B cell (primary cell): ENCODE results near the gene RNASET2. TPM values are rescaled to one million over a fixed set of nuclear protein-coding genes. Genes with fewer than 3 reads are reported as not detected.

Experiments used
- ATAC-seq: fragments of 200-7000 bp; cut with Tn5 transposase; one replicate; pipeline ENCODE4 v1.10.0; 2021; ENCODE audit warnings: low read depth, mild to moderate bottlenecking, moderate number of reproducible peaks, moderate library complexity
- CTCF ChIA-PET: fragments of 350-600 bp; sonication (Branson Sonifier 250); formaldehyde crosslinking; loops from one replicate; lab custom pipeline; 2021; ENCODE audit warnings: antibody characterized with exemption, inconsistent platforms; lab: Charles Lee
- POLR2A ChIA-PET: fragments of 350-600 bp; sonication (Branson Sonifier 250); formaldehyde crosslinking; loops from one replicate; lab custom pipeline; 2021; ENCODE audit warnings: antibody characterized with exemption; lab: Charles Lee
- DNase-seq: peaks from one replicate; pipeline ENCODE4 v3.0.0; 2013
- H2AFZ ChIP-seq: 2 replicates; pipeline ENCODE4 v1.6.1; 2012; ENCODE audit warnings: mild to moderate bottlenecking, low read depth, low read length; ENCODE audit not compliant: insufficient read depth, poor library complexity, severe bottlenecking
- H3K27ac ChIP-seq, 2 donors: 1 replicate in 1 of 2; 2 replicates in 1 of 2; pipeline ENCODE4 v1.5.1; 2012 to 2013; ENCODE audit warnings: low read length in 2 of 2, mild to moderate bottlenecking in 2 of 2, moderate library complexity in 1 of 2
- H3K27me3 ChIP-seq, 4 experiments: fragments of 200-600 bp in 1 of 4; sonication (generic) in 1 of 4; replicated peaks in 1 of 4; 1 replicate in 2 of 4; 2 replicates in 2 of 4; pipeline versions ENCODE4 v1.6.1 to v1.7.0; 2013 to 2016; ENCODE audit warnings: low read length in 3 of 4, mild to moderate bottlenecking in 2 of 4, mixed read lengths in 1 of 4, moderate library complexity in 1 of 4; ENCODE audit not compliant: insufficient read depth in 4 of 4, control insufficient read depth in 3 of 4; ENCODE audit errors: control extremely low read depth in 1 of 4
- H3K36me3 ChIP-seq, 2 experiments: replicated peaks in 1 of 2; 1 replicate in 1 of 2; 2 replicates in 1 of 2; pipeline versions ENCODE4 v1.6.1 to v1.7.1; 2013; ENCODE audit warnings: low read length in 1 of 2; ENCODE audit not compliant: insufficient read depth in 2 of 2, control insufficient read depth in 1 of 2; ENCODE audit errors: control extremely low read depth in 1 of 2, extremely low read depth in 1 of 2
- H3K4me1 ChIP-seq, 2 donors: fragments of 200-600 bp in 1 of 2; sonication (generic) in 1 of 2; 1 replicate in 1 of 2; 2 replicates in 1 of 2; pipeline versions ENCODE4 v1.5.1 to v1.6.1; 2013 to 2017; ENCODE audit warnings: low read length in 2 of 2; ENCODE audit not compliant: control insufficient read depth in 2 of 2, insufficient read depth in 2 of 2
- H3K4me2 ChIP-seq: replicated peaks from 2 replicates; pipeline ENCODE3; 2012; ENCODE audit warnings: mild to moderate bottlenecking, low read depth, low read length; ENCODE audit not compliant: poor library complexity, severe bottlenecking
- H3K4me3 ChIP-seq, 5 experiments: fragments of 200-600 bp in 1 of 5; sonication (generic) in 1 of 5; 1 replicate in 3 of 5; 2 replicates in 2 of 5; pipeline versions ENCODE4 v1.5.1 to v1.7.0; 2011 to 2016; ENCODE audit warnings: low read length in 4 of 5, mild to moderate bottlenecking in 4 of 5, low read depth in 2 of 5, control low read depth in 1 of 5, moderate library complexity in 1 of 5; ENCODE audit not compliant: insufficient read depth in 1 of 5; ENCODE audit errors: control extremely low read depth in 1 of 5, extremely low read depth in 1 of 5
- H3K79me2 ChIP-seq: fragments of 200-600 bp; sonication (generic); one replicate; pipeline ENCODE4 v1.6.0; 2016; ENCODE audit warnings: low read length; ENCODE audit not compliant: control insufficient read depth, insufficient read depth
- H3K9ac ChIP-seq: fragments of 200-600 bp; sonication (generic); 2 replicates; pipeline ENCODE4 v1.6.1; 2017; ENCODE audit warnings: mild to moderate bottlenecking, low read length, moderate library complexity
- H3K9me3 ChIP-seq, 3 donors: one replicate each; pipeline versions ENCODE4 v1.6.1 to v1.7.1; 2013; ENCODE audit warnings: low read length in 2 of 3; ENCODE audit not compliant: control insufficient read depth in 2 of 3, insufficient read depth in 1 of 3; ENCODE audit errors: control extremely low read depth in 1 of 3
- H4K20me1 ChIP-seq: 2 replicates; pipeline ENCODE4 v1.6.0; 2012; ENCODE audit warnings: mild to moderate bottlenecking, low read length; ENCODE audit not compliant: insufficient read depth, control insufficient read depth, poor library complexity, severe bottlenecking
- H3K27ac Mint-ChIP-seq: one replicate; pipeline ENCODE4 v1.8.0; 2021; ENCODE audit warnings: mixed read lengths
- H3K27me3 Mint-ChIP-seq: one replicate; pipeline ENCODE4 v1.8.0; 2021; ENCODE audit warnings: mixed read lengths
- H3K4me1 Mint-ChIP-seq: one replicate; pipeline ENCODE4 v1.8.0; 2021; ENCODE audit warnings: mixed read lengths
- H3K4me3 Mint-ChIP-seq: one replicate; pipeline ENCODE4 v1.8.0; 2021; ENCODE audit warnings: mixed read lengths
- H3K9me3 Mint-ChIP-seq: one replicate; pipeline ENCODE4 v1.8.0; 2022; ENCODE audit warnings: mixed read lengths; ENCODE audit not compliant: insufficient read depth
- EZH2 ChIP-seq: IDR thresholded peaks from 2 replicates; pipeline ENCODE4 v1.6.1; 2012; ENCODE audit warnings: borderline replicate concordance, low read depth, mild to moderate bottlenecking, moderate library complexity, low read length; ENCODE audit not compliant: insufficient read depth, poor library complexity, severe bottlenecking
- WGBS: methylation state at CpG from one replicate; pipeline ENCODE4 v1.1.5; 2013; ENCODE audit warnings: missing lambda C conversion rate; ENCODE audit not compliant: insufficient coverage; 5-methylcytosine and 5-hydroxymethylcytosine counted together
- intact Hi-C: fragments of 100-400 bp; cut with micrococcal nuclease; formaldehyde crosslinking; loops from one replicate; pipeline ENCODE4 v1.10.0; 2022
- polyA plus RNA-seq: library from polyadenylated mRNA; depleted of rRNA; stranded (reverse); fragments of >200 nt; gene quantifications from 2 replicates; pipeline ENCODE4 v1.2.3, GENCODE V29; 2012
- total RNA-seq, 2 donors: library from RNA; stranded (reverse); fragments of 120-200 nt in 1 of 2; gene quantifications; 1 replicate in 1 of 2; 2 replicates in 1 of 2; pipeline versions ENCODE4 v1.2.3 to v1.2.4, GENCODE V29; 2013 to 2022
- TF ChIP-seq, protein P1 (sequence below): fragments of 200-600 bp; IDR thresholded peaks from one replicate; pipeline ENCODE4 v1.8.0; 2022; ENCODE audit warnings: antibody characterized with exemption, mild to moderate bottlenecking

Gene RNASET2
- total and polyA plus RNA-seq, 2 donors (not counting 1 experiment from before 2014, with no cell fraction given) = 293 to 330 TPM

DNA sequence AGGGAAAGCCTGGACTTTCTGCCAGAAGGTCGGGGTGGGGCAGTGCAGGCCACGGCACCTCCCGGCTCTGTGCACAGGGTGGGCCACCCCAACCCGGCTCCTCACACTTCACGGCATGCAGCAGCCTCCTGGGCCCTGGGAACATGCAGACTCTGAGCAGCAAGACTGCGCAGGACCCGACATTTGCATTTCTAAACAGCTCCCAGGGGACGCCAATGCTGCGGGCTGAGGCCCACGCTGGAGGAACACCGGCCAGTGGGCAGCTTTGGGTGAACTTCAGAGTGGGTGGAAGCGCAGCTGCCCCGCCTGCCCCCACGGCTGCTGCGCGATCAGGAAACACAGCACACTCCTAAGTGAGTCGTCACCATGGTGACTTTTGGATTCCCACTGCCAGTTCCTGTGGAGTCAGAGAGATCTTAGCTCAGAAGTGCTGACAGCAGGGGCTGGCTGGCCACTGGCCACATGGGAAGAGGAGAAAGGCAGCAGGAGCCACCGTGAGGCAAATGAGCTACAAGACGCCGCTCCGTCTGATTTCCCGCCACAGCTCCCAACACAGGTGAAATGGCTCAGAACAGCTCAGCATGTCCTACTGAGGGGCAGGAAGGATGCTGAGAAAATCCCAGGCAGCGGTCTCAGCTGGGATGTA, 52.1 kb downstream of the RNASET2 start:
- peak; percentile 63 for ATAC-seq
- WGBS = 77% methylated on average over 23 of the region's 23 CpGs
- Mint-ChIP-seq H3K27ac (no peak overlapping the region), H3K4me1 (peaks cover 41% of the 10 kb centered on the region), H3K27me3 (no peaks in the 10 kb centered on the region), H3K4me3 (peak overlapping the region; percentile 35), H3K9me3 (no peaks in the 10 kb centered on the region)
- no peak overlapping the region for H3K9ac ChIP-seq
- peaks cover 11% of the 10 kb centered on the region for H3K79me2 ChIP-seq
- H2AFZ ChIP-seq = no peak overlapping the region
- H4K20me1 ChIP-seq = no peaks in the 10 kb centered on the region
- peak overlapping the region in 2 of 5 experiments; percentile 5 to 31 for H3K4me3 ChIP-seq
- no peaks in the 10 kb centered on the region for H3K36me3 ChIP-seq
- ChIA-PET POLR2A (interaction anchor here (0.6 kb wide), 1 partner anchor 45 kb away, joined by 4 read pairs; no protein-coding TSS in a partner anchor), CTCF (interaction anchor here (0.7 to 1.0 kb wide), 2 partner anchors 85 to 238 kb away, joined by 3 to 5 read pairs; no protein-coding TSS in a partner anchor)
- H3K4me2 ChIP-seq = peak overlapping the region; percentile 51
- H3K9me3 ChIP-seq = peaks cover 0 to 20% (median 0%) of the 10 kb centered on the region in 3 donors
- intact Hi-C loops = no loop called here
- DNase-seq = peak; percentile 20
- no peak for TF ChIP-seq EZH2
- TF ChIP-seq, protein P1, sequence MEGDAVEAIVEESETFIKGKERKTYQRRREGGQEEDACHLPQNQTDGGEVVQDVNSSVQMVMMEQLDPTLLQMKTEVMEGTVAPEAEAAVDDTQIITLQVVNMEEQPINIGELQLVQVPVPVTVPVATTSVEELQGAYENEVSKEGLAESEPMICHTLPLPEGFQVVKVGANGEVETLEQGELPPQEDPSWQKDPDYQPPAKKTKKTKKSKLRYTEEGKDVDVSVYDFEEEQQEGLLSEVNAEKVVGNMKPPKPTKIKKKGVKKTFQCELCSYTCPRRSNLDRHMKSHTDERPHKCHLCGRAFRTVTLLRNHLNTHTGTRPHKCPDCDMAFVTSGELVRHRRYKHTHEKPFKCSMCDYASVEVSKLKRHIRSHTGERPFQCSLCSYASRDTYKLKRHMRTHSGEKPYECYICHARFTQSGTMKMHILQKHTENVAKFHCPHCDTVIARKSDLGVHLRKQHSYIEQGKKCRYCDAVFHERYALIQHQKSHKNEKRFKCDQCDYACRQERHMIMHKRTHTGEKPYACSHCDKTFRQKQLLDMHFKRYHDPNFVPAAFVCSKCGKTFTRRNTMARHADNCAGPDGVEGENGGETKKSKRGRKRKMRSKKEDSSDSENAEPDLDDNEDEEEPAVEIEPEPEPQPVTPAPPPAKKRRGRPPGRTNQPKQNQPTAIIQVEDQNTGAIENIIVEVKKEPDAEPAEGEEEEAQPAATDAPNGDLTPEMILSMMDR = no peak
- peaks cover 26 to 28% of the 10 kb centered on the region in 2 donors for H3K4me1 ChIP-seq
- no peak overlapping the region for H3K27ac ChIP-seq
- no peaks in the 10 kb centered on the region for H3K27me3 ChIP-seq

DNA sequence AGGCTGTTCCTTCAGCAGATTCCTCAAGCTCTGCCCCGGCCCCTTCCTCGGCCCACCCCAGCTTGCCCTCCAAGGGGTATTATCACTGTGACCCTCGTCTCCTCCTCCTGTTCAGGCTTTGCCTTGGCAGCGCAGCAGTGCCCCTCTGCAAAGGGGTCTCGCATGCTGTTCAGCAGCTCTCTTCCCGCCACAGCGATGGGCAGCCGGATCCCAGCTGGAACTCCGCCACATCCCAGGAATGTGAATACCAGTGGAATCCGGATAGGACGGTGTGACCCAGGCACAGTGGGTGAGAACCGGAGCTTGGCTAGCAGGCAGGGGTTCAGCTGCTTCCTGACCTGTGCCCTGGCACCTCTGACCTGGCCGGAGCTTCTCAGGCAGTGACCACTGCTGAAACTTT, 52.9 kb downstream of the RNASET2 start:
- H4K20me1 ChIP-seq = no peaks in the 10 kb centered on the region
- H3K36me3 ChIP-seq = no peaks in the 10 kb centered on the region
- H3K4me1 Mint-ChIP-seq = peaks cover 34% of the 10 kb centered on the region
- H3K4me1 ChIP-seq = peaks cover 19 to 21% of the 10 kb centered on the region in 2 donors
- DNase-seq = no peak
- intact Hi-C loops = no loop called here
- H3K4me3 ChIP-seq = no peak overlapping the region
- H3K79me2 ChIP-seq = peaks cover 11% of the 10 kb centered on the region
- no peaks in the 10 kb centered on the region for H3K27me3 ChIP-seq
- no peaks in the 10 kb centered on the region for H3K9me3 Mint-ChIP-seq
- no peak for TF ChIP-seq EZH2
- TF ChIP-seq, protein P1 = no peak
- no peak overlapping the region for H3K27ac ChIP-seq
- peaks cover 0 to 20% (median 0%) of the 10 kb centered on the region in 3 donors for H3K9me3 ChIP-seq
- no peak for ATAC-seq
- H3K27me3 Mint-ChIP-seq = no peaks in the 10 kb centered on the region
- POLR2A ChIA-PET = no interaction called here
- no peak overlapping the region for H3K9ac ChIP-seq
- 98% methylated on average over 13 of the region's 13 CpGs for WGBS
- no peak overlapping the region for H3K4me3 Mint-ChIP-seq
- H3K4me2 ChIP-seq = peak overlapping the region; percentile 51
- CTCF ChIA-PET = interaction anchor here (1.0 kb wide), 2 partner anchors 86 to 92 kb away, joined by 3 to 5 read pairs; no protein-coding TSS in a partner anchor
- H2AFZ ChIP-seq = no peak overlapping the region
- no peak overlapping the region for H3K27ac Mint-ChIP-seq
